WTC11 (cell line): ENCODE measurements around the gene BPIFB2. TPM values are rescaled to one million over a fixed set of nuclear protein-coding genes. Genes with fewer than 3 reads are reported as not detected.

ENCODE experiments used
- ATAC-seq: fragments of 200-7000 bp; cut with Tn5 transposase; 2 replicates; pipeline ENCODE4 v1.10.0; 2021; ENCODE audit warnings: mild to moderate bottlenecking, moderate library complexity
- CTCF ChIA-PET: fragments of 300-600 bp; sonication (Branson Sonifier 250); formaldehyde crosslinking; loops from one replicate; lab custom pipeline; 2021; ENCODE audit warnings: antibody characterized with exemption; lab: Charles Lee
- POLR2A ChIA-PET: fragments of 350-600 bp; sonication (Branson Sonifier 250); formaldehyde crosslinking; loops from one replicate; lab custom pipeline; 2021; ENCODE audit warnings: antibody characterized with exemption; lab: Charles Lee
- DNase-seq: peaks from one replicate; pipeline ENCODE4 v3.0.0; 2021; ENCODE audit warnings: low spot score
- H3K27ac Mint-ChIP-seq: 2 replicates; pipeline ENCODE4 v1.8.0; 2021; ENCODE audit warnings: mixed read lengths
- H3K27me3 Mint-ChIP-seq: 2 replicates; pipeline ENCODE4 v1.8.0; 2021; ENCODE audit warnings: low read depth, mild to moderate bottlenecking, moderate library complexity, mixed read lengths
- H3K36me3 Mint-ChIP-seq: 2 replicates; pipeline ENCODE4 v1.8.0; 2021; ENCODE audit warnings: mixed read lengths
- H3K4me1 Mint-ChIP-seq: 2 replicates; pipeline ENCODE4 v1.8.0; 2022; ENCODE audit warnings: mixed read lengths
- H3K4me3 Mint-ChIP-seq: 2 replicates; pipeline ENCODE4 v1.8.0; 2021; ENCODE audit warnings: mild to moderate bottlenecking, moderate library complexity, mixed read lengths
- H3K9me3 Mint-ChIP-seq: 2 replicates; pipeline ENCODE4 v1.8.0; 2021; ENCODE audit warnings: mixed read lengths
- ARID4B ChIP-seq: sonication (generic); formaldehyde crosslinking; IDR thresholded peaks from 2 replicates; pipeline ENCODE4 v1.8.0; 2023; ENCODE audit warnings: missing genetic modification reagents, mild to moderate bottlenecking, borderline replicate concordance
- ATF6 ChIP-seq: sonication (generic); formaldehyde crosslinking; IDR thresholded peaks from 2 replicates; pipeline ENCODE4 v1.8.1; 2023; ENCODE audit warnings: mild to moderate bottlenecking, missing genetic modification reagents
- CREM ChIP-seq: sonication (generic); formaldehyde crosslinking; IDR thresholded peaks from 2 replicates; pipeline ENCODE4 v1.8.1; 2022; ENCODE audit warnings: mild to moderate bottlenecking, missing genetic modification reagents, moderate library complexity
- CTCF ChIP-seq: fragments of 200-600 bp; IDR thresholded peaks from 2 replicates; pipeline ENCODE4 v1.8.0; 2022; ENCODE audit warnings: antibody characterized with exemption
- FOXP1 ChIP-seq: sonication (generic); formaldehyde crosslinking; IDR thresholded peaks from 2 replicates; pipeline ENCODE4 v1.8.0; 2022; ENCODE audit warnings: missing genetic modification reagents, mild to moderate bottlenecking, moderate library complexity, borderline replicate concordance
- GABPB1 ChIP-seq: sonication (generic); formaldehyde crosslinking; IDR thresholded peaks from 2 replicates; pipeline ENCODE4 v1.8.1; 2023; ENCODE audit warnings: mild to moderate bottlenecking, missing genetic modification reagents
- HMGXB4 ChIP-seq: sonication (generic); formaldehyde crosslinking; IDR thresholded peaks from 2 replicates; pipeline ENCODE4 v1.8.1; 2023; ENCODE audit warnings: mild to moderate bottlenecking, moderate library complexity, missing genetic modification reagents
- IRF2 ChIP-seq: sonication (generic); formaldehyde crosslinking; IDR thresholded peaks from 2 replicates; pipeline ENCODE4 v1.8.0; 2022; ENCODE audit warnings: low read depth, missing genetic modification reagents, borderline replicate concordance
- JUN ChIP-seq: sonication (generic); formaldehyde crosslinking; IDR thresholded peaks from 2 replicates; pipeline ENCODE4 v1.8.0; 2023; ENCODE audit warnings: mild to moderate bottlenecking, missing genetic modification reagents
- MLX ChIP-seq: sonication (generic); formaldehyde crosslinking; IDR thresholded peaks from 2 replicates; pipeline ENCODE4 v1.8.1; 2023; ENCODE audit warnings: mild to moderate bottlenecking, missing genetic modification reagents, moderate library complexity
- PREB ChIP-seq: sonication (generic); formaldehyde crosslinking; IDR thresholded peaks from 2 replicates; pipeline ENCODE4 v1.8.1; 2022; ENCODE audit warnings: mild to moderate bottlenecking, missing genetic modification reagents, moderate library complexity, borderline replicate concordance
- SOX15 ChIP-seq: fragments of 250-450 bp; sonication (Bioruptor Pico); IDR thresholded peaks from 2 replicates; pipeline ENCODE4 v1.9.0; 2021; ENCODE audit warnings: mild to moderate bottlenecking
- SP1 ChIP-seq: sonication (generic); formaldehyde crosslinking; conservative IDR thresholded peaks from 2 replicates; pipeline ENCODE4 v1.8.1; 2022; ENCODE audit warnings: missing genetic modification reagents
- ZNF263 ChIP-seq: sonication (generic); formaldehyde crosslinking; IDR thresholded peaks from 2 replicates; pipeline ENCODE4 v1.8.1; 2022; ENCODE audit warnings: low read depth, mild to moderate bottlenecking, moderate library complexity, missing genetic modification reagents
- ZNF317 ChIP-seq: sonication (generic); formaldehyde crosslinking; IDR thresholded peaks from 2 replicates; pipeline ENCODE4 v1.8.1; 2023; ENCODE audit warnings: low read depth, mild to moderate bottlenecking, moderate library complexity, missing genetic modification reagents, borderline replicate concordance
- ZNF425 ChIP-seq: fragments of 250-450 bp; sonication (Bioruptor Pico); conservative IDR thresholded peaks from 2 replicates; pipeline ENCODE4 v1.9.0; 2021; ENCODE audit warnings: mild to moderate bottlenecking
- ZNF671 ChIP-seq: fragments of 250-450 bp; sonication (Bioruptor Pico); IDR thresholded peaks from 2 replicates; pipeline ENCODE4 v1.8.0; 2021; ENCODE audit warnings: mild to moderate bottlenecking
- ZSCAN18 ChIP-seq: fragments of 250-450 bp; sonication (Bioruptor Pico); IDR thresholded peaks from 2 replicates; pipeline ENCODE4 v2.1.2; 2022; ENCODE audit warnings: mild to moderate bottlenecking, moderate library complexity
- total RNA-seq: library from RNA; stranded (reverse); gene quantifications from 3 replicates; pipeline ENCODE4 v1.2.3, GENCODE V29; 2021

BPIFB2 gene
- total RNA-seq, 1 experiment from 2014 or later, result 0.09 TPM

- no peak for DNase-seq
- POLR2A ChIA-PET, result no interaction called here
- no peaks in the 10 kb centered on the region for H3K4me1 Mint-ChIP-seq
- no peak within 1 kb of the TSS for H3K27ac Mint-ChIP-seq
- CTCF ChIA-PET, result interaction anchor here (1.1 to 1.5 kb wide), 2 partner anchors 25 to 27 kb away, joined by 3 to 4 read pairs; partner anchors contain the start of gene BPIFB2
- ATAC-seq, result no peak
- no peaks in the 10 kb centered on the region for H3K36me3 Mint-ChIP-seq
- TF ChIP-seq ZNF671 (CRISPR knock-in tag) (no peak), IRF2 (no peak), ZSCAN18 (no peak), PREB (CRISPR knock-in tag) (no peak), MLX (CRISPR knock-in tag) (no peak), FOXP1 (no peak), CREM (CRISPR knock-in tag) (no peak), ZNF425 (CRISPR knock-in tag) (no peak), ZNF263 (CRISPR knock-in tag) (no peak), GABPB1 (CRISPR knock-in tag) (no peak), SP1 (CRISPR knock-in tag) (no peak), JUN (no peak), HMGXB4 (no peak), ARID4B (no peak), SOX15 (CRISPR knock-in tag) (no peak), ATF6 (CRISPR knock-in tag) (no peak), ZNF317 (CRISPR knock-in tag) (no peak), CTCF (no peak)
- H3K9me3 Mint-ChIP-seq, result peaks cover 6% of the 10 kb centered on the region; the same call in 1 of the 2 replicates
- peaks cover 4% of the 10 kb centered on the region for H3K27me3 Mint-ChIP-seq
- H3K4me3 Mint-ChIP-seq, result no peak within 1 kb of the TSS
These were observed 24.0 kb downstream of the BPIFB2 start, which contains the start of gene BPIFB6 for GRCh38 chr20:33031531-33031930. BPIFB6 (plus strand) TSS chr20:33031648; CDS start chr20:33031648, 0 bp downstream.
